ENCODE data around the gene TNFRSF1A.
A peak's percentile ranks its signal among the peaks of the same experiment; 100 is the strongest.

Gene TNFRSF1A

DNA sequence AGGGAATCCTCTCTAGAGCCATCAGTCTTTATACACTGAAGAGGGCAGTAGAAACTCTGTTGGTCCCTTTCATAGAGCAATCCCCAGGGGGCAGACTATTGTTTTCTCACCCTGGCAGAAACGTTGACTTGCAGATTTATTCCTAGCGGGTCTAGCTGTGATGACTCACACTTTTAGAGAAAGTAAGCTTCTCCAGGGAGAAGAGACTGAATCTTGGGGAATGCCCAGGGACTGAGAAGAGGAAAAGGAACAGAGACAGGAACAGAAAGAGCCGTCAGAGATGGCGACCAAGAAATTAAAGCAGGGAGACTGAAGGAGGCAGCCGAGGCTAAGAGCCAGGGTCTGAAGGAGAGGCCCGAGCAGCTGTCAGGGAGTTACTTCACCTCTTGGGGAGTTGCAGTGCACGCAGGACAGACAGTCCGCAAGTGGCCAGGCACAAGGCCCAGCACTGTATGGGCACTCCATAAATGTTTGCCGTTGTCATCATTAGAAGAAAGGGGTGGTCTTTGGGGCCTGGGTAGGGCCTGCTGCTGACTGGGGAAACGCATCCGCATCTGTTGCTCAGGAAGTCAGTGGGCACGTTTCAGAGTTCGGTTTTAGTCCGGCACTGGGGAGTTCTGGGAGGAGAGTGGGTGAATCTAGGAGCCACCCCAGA is 18.4 kb downstream of the TNFRSF1A start:
- peak; percentile 85 for DNase-seq (ENCODE audit: low read depth)

GRCh38 chr12:6322969-6323339 is 18.9 kb downstream of the TNFRSF1A start:
- DNase-seq (ENCODE audit: low read depth) = no peak

GRCh38 chr12:6322352-6322751 is 19.5 kb downstream of the TNFRSF1A start:
- no peak for DNase-seq (ENCODE audit: low read depth)

- no peak for DNase-seq (ENCODE audit: low read depth)
These were observed 20.0 kb downstream of the TNFRSF1A start for GRCh38 chr12:6321905-6322304.

- DNase-seq (ENCODE audit: low read depth) = no peak
These were observed 22.4 kb downstream of the TNFRSF1A start for GRCh38 chr12:6319446-6319845.

DNA sequence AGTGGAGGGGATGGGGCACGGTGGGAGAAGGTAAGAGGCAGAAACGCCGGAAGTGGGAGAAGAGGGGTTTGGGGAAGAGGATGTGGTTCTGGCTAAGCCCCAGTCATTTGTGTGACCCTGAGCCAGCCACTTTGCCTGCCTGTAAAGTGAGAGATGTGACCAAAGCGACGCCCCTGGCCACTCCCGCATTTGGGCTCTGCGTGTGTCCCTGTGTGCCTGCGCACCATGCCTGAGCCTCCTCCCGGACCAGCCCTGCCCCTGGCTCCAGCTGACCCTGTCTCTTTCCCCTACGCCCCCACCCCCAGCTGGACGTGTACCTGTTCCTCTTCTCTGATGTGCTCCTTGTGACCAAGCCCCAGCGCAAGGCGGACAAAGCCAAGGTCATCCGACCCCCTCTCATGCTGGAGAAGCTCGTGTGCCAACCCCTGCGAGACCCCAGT is 23.4 kb downstream of the TNFRSF1A start:
- DNase-seq (ENCODE audit: low read depth) = no peak

GRCh38 chr12:6317693-6318439 is 24.0 kb downstream of the TNFRSF1A start:
- DNase-seq (ENCODE audit: low read depth) = no peak

GRCh38 chr12:6316921-6317692 is 24.8 kb downstream of the TNFRSF1A start:
- DNase-seq (ENCODE audit: low read depth) = no peak

DNA sequence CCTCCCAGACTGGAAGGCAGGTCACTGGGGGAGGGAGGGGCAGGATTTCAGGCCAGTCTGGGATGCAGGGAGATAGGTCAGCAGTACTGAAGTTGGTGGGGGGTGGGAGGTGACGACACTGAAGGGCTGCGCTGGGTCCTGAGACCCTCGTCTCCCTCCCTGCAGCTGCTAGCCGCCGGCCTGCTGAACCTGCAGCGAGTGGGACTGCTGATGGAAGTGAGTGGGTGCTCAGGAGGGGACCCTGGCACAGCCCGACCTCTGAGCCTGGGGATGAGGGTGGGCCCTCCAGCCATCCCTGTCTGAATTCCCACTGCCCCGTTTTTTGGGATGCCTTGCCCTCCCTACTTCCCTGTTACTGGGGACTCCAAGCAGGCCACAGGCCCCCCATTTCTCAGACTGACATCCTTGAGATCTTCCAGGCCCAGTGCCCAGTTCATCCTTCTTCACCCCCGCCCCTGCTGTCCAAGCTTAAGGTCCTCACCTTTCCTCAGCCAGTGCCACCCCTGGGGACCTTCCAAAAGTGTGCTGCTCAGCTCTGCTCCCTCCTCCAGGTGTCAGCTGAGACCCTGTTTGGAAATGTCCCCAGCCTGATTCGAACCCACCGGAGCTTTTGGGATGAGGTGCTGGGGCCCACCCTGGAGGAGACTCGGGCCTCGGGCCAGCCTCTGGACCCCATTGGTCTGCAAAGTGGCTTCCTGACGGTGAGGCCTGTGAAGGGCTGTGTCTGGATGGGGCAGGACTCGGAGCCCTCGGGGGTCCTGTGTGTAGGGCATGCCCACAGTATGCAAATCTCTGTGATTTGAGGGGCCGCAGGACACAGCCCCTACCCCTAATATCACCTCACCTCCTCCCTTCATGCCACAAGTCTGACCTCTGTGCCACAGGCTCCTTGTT is 25.9 kb downstream of the TNFRSF1A start:
- DNase-seq (ENCODE audit: low read depth) = no peak

GRCh38 chr12:6315184-6315583 is 26.7 kb downstream of the TNFRSF1A start:
- no peak for DNase-seq (ENCODE audit: low read depth)

GRCh38 chr12:6314776-6315175 is 27.1 kb downstream of the TNFRSF1A start:
- no peak for DNase-seq (ENCODE audit: low read depth)

DNA sequence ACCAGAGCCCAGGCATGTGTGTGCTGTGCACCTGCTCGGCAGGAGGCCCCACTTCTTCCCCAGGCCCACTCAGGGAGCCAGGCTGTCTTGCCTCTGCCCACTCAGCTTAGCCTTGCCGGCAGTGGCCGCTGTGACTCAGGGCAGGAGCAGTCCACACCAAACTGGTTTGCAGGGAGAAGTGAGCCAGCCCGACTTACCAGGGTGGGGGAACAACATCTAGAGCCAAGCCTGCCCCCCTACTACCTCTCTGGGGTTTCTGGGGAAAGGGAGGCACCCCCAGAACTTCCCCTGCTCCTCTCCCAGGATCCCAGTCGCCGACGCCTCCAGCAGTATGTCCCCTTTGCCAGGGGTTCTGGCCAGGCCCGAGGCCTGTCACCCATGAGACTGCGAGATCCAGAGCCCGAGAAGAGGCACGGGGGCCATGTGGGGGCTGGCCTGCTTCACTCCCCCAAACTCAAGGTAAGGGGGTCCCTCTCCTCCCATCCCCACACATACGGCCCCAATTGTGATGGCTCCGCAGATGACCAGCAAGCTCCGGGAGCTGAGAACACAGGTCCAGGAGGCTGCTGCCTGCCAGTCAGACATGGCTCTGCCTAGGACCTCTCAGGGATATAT is 28.4 kb downstream of the TNFRSF1A start:
- no peak for DNase-seq (ENCODE audit: low read depth)

DNA sequence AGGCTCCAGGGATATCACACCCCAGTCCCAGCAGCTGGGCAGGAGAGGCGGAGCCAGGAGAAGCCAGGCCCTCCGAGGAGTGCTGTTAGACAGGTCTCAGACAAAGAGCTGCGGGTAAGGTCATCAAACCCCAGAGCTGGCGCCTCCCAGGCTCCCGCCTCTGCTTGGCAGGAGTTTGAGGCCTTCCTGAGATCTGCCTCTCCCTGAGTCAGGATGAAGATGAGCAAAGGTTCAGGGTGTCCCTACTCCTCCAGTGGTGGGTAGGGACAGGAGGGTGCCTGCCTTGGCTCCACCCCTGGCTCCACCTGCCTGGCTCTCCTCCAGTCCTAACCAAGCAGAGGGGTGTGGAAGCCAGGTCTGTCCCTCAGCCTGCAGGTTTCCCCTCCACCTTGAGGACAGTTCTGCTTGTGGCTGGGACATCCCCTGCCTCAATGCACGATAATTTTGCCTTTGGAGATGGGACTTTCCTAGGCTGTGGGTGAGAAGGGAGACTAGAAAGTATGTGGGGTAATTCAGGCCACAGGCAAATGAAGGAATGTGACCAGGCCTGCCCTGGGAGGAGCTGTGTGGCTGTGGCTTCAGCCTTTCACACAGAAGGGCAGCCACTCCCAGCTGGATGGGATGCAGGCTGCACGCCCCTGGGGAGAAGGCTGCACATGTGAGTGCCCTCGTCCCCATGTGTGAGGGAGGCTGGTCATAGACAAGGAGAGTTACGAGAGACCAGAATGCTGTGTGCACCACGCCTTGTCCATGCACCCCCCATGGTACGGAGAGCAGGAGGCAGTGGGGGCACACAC is 29.1 kb downstream of the TNFRSF1A start:
- DNase-seq (ENCODE audit: low read depth) = no peak

GRCh38 chr12:6311822-6312528 is 29.9 kb downstream of the TNFRSF1A start:
- no peak for DNase-seq (ENCODE audit: low read depth)

GRCh38 chr12:6310771-6311610 is 30.9 kb downstream of the TNFRSF1A start:
- no peak for DNase-seq (ENCODE audit: low read depth)

DNA sequence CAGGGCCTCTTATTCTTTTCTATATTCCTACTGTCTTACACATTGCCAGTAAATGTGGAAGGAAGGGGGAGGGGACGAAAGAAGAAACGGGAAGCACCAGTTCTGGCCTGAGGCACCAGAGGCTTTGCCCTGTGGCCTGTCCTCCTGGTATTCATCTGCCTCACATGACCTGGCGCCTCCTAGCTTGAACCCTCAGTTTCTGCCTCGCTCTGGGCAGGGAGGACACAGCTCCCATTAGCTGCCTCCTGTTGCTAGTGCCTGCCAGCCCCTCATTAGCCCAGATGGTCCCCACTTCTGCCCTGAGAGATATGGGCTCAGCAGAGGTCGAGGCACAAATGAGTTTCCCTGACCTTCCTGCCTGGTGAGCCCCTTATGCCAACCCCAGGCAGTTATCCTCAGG is 34.3 kb downstream of the TNFRSF1A start:
- no peak for DNase-seq (ENCODE audit: low read depth)

DNA sequence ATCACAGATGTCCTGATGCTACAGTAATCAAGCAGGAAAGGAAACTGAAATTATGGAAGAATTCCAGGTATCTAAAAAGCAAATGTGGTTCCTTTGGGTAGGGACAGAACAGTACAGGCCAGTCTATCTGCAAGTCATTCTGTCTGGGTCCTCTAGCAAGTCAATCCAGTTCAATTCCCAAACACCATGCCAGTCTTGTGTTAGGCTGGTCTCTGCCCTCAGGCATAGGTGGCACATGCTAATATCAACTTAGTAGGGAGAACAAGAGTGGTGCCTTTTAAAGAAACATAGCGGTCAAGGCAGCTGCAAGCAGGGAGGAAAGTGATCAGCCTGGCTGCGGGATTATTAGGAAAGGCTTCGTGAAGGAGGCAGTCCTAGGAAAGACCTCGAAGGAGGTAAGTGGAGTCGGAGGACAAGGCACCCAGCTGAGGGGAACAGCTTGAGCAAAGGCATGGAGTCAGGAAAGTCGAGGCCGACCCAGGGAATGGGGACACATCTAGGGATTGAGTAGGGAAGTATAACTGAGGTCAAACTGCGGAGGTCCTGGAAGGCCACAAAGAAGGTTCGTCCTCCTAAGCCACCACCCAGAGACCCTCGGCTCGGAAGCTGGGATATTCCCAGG is 35.2 kb downstream of the TNFRSF1A start:
- DNase-seq (ENCODE audit: low read depth) = no peak

GRCh38 chr12:6306151-6306550 is 35.7 kb downstream of the TNFRSF1A start:
- DNase-seq (ENCODE audit: low read depth) = no peak

GRCh38 chr12:6303071-6303470 is 38.8 kb downstream of the TNFRSF1A start:
- DNase-seq (ENCODE audit: low read depth) = no peak

Measured in fibroblast of the conjunctiva (primary cell).